OCI-M2 (cell line): ENCODE results near the gene RSAD1.

Source experiments
- DNase-seq: peaks from one replicate; lab custom pipeline; 2025; ENCODE audit not compliant: unreplicated experiment; lab: John Stamatoyannopoulos, UW

RSAD1 gene

GRCh38 chr17:50457621-50458020, 21.0 kb upstream of the RSAD1 start:
- no peak for DNase-seq

- no peak for DNase-seq
Measured at GRCh38 chr17:50458270-50458669, 20.4 kb upstream of the RSAD1 start.

GRCh38 chr17:50458701-50459676, 19.7 kb upstream of the RSAD1 start:
- no peak for DNase-seq

- no peak for DNase-seq
Measured at GRCh38 chr17:50459756-50460155, 18.9 kb upstream of the RSAD1 start.

DNA sequence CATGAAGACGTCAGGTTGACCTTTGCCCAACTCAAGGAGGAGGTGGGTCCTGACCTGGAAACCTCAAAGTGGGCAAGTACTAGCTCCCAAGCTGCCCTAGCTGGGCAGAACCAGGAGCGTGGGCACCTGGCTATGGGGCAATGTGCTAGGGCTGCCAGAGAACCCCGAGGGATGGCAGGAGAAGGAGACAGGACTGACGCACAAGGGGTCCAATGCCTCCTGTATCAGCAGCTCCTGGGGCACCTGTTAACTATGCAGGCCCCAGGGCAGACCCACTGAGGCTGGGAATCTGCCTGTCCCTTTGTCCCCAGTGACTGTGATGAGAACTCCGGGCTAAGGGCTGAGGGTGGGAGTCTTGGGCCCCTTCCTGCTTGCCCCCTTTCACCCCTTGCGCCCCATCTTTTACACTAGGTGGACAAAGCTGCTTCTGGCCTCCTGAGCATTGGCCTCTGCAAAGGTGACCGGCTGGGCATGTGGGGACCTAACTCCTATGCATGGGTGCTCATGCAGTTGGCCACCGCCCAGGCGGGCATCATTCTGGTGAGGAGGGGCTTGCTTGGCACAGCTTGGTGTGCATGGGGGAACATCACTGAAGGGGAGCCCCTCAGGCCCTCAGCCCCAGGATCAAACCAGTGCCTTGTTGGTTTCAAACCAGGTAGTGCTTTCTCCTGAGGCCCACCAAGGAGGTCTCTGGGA, 17.7 kb upstream of the RSAD1 start:
- DNase-seq, result no peak

- no peak for DNase-seq
Measured at GRCh38 chr17:50461550-50462132, 17.0 kb upstream of the RSAD1 start.

GRCh38 chr17:50462446-50462845, 16.2 kb upstream of the RSAD1 start:
- DNase-seq, result no peak

DNA sequence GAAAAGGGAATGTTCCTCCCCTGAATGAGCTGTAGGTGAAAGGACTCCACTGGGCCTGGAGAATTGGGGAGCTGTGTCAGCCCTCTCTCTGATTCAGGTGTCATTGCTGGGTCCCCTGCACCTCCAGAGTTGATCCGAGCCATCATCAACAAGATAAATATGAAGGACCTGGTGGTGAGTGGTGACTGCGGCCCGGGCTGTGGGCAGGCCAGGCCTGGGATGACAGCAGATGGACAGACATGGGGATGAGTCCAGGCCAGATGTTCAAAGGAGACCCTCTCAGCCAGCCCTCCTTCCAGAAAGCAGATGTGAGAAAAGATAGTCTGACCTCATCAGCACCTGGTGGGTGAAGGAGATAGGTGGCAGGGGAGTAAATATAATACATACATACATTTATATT, 14.5 kb upstream of the RSAD1 start:
- no peak for DNase-seq

GRCh38 chr17:50464736-50465135, 13.9 kb upstream of the RSAD1 start:
- no peak for DNase-seq

GRCh38 chr17:50465171-50465570, 13.5 kb upstream of the RSAD1 start:
- no peak for DNase-seq

DNA sequence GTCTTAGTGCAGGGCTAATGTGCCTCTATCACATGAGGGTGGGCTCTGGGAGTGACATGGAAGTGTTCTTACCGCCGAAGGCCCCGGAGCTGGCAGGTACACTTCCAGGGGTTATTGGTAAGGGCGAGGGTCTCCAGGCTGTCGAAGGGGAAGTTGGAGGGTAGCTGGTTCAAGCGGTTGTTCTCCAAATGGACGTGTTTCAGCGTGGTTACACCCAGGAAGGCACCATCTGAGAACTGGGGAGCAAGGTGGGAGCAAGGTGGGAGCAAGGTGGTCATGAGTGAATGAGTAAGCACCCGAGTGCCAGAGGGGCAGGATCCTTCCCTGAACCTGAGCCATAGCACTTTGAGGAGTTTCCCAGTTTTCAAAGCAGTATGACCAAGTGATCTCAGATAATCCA, 13.0 kb upstream of the RSAD1 start:
- DNase-seq, result no peak

GRCh38 chr17:50466371-50467113, 12.1 kb upstream of the RSAD1 start:
- DNase-seq, result no peak

DNA sequence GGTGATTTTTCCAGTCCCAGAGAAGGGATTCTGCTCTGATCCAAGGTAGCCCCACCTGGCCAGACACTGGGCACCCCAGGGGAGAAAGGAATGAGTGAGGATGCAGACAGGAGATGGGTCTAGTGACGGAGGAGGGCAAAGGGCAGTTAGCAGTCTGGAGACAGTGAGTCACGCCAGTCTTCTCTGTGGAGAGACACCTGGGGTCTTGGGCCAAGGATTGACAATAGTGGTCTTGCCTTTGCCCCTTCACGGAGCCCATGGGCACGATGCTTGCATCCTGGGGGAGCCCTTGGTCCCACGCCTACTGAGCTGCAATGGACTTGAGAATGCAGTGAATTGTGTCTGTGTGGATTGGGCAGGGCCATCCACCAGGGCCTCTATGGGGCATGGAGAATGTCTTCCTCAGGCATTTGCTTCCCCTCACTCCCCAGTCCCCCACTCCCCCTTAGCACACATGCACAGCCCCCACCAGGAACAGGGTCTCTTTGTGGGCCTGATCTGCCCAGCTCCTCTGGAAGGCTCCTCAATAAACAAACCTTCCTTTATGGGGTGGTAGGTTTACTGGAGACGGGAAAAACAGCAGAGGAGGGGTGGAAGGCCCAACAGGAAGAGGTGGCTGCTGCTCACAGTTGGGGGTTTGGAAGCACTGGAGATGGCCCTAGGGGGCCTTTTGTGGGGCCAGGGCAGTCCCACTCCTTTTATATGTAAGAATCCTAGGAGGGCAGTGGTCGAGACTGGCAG, 11.4 kb upstream of the RSAD1 start:
- no peak for DNase-seq

DNA sequence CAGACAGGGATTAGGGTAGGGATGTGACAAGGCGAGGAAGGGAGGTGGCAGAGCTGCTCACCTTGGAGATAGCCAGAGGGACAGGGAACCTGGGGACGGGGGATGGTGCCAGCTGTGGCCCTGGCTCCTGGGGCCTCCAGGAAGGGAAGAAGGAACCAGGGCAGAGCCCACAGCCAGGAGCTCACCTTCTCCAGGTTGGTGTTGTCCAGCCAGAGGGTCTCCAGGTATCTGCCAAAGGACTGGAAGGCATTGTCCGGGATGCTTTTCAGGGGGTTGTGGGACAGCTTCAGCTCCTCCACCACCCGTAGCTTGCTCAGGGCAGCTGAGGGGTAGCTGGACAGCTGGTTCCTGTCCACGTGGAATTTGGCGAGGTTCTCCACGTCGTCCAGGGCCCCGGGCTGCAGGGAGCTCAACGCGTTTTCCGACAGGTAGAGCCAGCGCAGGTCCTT, 10.8 kb upstream of the RSAD1 start:
- DNase-seq, result no peak

- DNase-seq, result no peak
Measured at GRCh38 chr17:50468304-50469207, 10.1 kb upstream of the RSAD1 start, which contains the start of gene CHAD. Gene CHAD, minus strand, starts transcription at chr17:50468880. Its CDS starts 67 bp downstream, at chr17:50468813.

- no peak for DNase-seq
Measured at GRCh38 chr17:50469208-50469605, 9.5 kb upstream of the RSAD1 start.

DNA sequence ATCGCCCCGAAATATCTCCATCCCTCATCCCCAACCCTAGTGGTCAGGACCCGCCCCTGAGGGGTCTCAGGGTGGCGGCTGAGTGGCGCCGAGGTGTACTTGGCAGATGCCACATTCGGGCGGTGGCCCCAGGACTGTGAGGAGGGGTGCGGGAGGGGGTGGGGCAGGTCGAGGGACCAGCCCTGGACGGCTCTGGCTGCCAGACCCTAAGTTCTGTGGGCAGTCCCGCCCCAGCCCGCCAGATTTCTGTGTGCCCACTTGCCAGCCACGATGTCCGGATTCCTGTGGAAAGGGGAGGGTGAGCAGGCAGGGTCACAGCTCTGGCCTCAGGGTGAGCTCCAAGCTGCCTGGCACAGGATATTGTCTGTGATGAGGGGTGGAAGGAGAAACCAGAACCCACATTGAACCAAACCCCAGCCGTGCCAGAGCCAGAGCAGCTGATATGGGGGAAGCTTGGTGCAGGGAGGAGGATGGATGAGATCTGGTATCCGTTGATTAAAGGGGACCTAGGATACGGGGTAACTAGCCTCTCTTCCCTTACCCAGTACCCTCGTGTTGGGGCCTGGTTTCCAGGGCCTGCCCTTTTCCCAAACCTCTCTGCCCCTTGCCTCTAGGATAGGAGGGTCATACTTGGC, 8.9 kb upstream of the RSAD1 start:
- no peak for DNase-seq

GRCh38 chr17:50470426-50470825, 8.2 kb upstream of the RSAD1 start:
- no peak for DNase-seq
